ENCODE measurements around the gene RNF186.

DNA sequence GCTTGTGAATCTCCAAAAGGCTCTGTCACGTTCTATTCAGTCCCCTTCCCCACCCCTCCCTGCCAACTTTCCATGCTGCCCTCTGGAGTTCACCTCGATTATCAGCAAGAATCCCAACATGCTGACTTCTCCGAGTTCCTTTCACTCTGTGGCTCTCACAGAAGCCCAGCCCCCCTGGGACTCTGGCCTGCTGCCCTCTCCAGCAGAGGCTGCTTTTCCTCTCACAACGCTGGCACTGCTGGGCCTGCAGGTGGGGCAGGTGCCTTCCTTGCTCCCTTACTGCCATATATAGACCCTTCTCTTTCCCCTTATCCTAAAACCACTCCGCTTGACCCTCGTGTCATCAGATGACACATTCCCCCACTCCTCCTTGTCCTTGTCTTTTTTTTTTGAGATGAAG is 10.2 kb upstream of the RNF186 start:
- TF ChIP-seq, protein P1, sequence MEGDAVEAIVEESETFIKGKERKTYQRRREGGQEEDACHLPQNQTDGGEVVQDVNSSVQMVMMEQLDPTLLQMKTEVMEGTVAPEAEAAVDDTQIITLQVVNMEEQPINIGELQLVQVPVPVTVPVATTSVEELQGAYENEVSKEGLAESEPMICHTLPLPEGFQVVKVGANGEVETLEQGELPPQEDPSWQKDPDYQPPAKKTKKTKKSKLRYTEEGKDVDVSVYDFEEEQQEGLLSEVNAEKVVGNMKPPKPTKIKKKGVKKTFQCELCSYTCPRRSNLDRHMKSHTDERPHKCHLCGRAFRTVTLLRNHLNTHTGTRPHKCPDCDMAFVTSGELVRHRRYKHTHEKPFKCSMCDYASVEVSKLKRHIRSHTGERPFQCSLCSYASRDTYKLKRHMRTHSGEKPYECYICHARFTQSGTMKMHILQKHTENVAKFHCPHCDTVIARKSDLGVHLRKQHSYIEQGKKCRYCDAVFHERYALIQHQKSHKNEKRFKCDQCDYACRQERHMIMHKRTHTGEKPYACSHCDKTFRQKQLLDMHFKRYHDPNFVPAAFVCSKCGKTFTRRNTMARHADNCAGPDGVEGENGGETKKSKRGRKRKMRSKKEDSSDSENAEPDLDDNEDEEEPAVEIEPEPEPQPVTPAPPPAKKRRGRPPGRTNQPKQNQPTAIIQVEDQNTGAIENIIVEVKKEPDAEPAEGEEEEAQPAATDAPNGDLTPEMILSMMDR (IDR thresholded peaks at IDR 0.05) = no peak
- TF ChIP-seq POLR2A (IDR thresholded peaks at IDR 0.05) = no peak
- no peak for TF ChIP-seq POLR2AphosphoS5 (IDR thresholded peaks at IDR 0.05)
- no peak for TF ChIP-seq EP300 (IDR thresholded peaks at IDR 0.05)

Measured in suprapubic skin (tissue), 4 donors.